BE2C (cell line): ENCODE measurements around the gene TMEM106A.
"Not testable (repeated sequence)": the region's sequence is repeated elsewhere in the genome, so short reads cannot be mapped to it uniquely, and the experiment has no call there.

Experiments
- DNase-seq: peaks from one replicate; pipeline ENCODE4 v3.0.0-alpha.2; 2020
- H3K27me3 ChIP-seq: fragments of 250-450 bp; sonication (Bioruptor Pico); 2 replicates; pipeline ENCODE4 v1.5.1; 2020; ENCODE audit warnings: mild to moderate bottlenecking
- H3K36me3 ChIP-seq: fragments of 250-450 bp; sonication (Bioruptor Pico); 2 replicates; pipeline ENCODE4 v1.5.1; 2020; ENCODE audit warnings: mild to moderate bottlenecking
- H3K4me1 ChIP-seq: fragments of 250-450 bp; sonication (Bioruptor Pico); 2 replicates; pipeline ENCODE4 v1.5.1; 2020
- H3K4me3 ChIP-seq: 2 replicates; pipeline ENCODE4 v1.5.1; 2011; ENCODE audit warnings: low read depth, low read length
- H3K9me3 ChIP-seq: fragments of 250-450 bp; sonication (Bioruptor Pico); 2 replicates; pipeline ENCODE4 v1.5.1; 2020
- CTCF ChIP-seq: IDR thresholded peaks from 2 replicates; pipeline ENCODE4 v1.5.1; 2012; ENCODE audit warnings: mild to moderate bottlenecking, low read depth, low read length

The TMEM106A gene

GRCh38 chr17:43219746-43220380 lies 8.2 kb downstream of the TMEM106A start:
- Histone ChIP-seq H3K27me3 (no peaks in the 10 kb centered on the region), H3K4me1 (no peaks in the 10 kb centered on the region), H3K4me3 (no peak overlapping the region), H3K9me3 (no peaks in the 10 kb centered on the region), H3K36me3 (no peaks in the 10 kb centered on the region)
- no peak for DNase-seq
- no peak for TF ChIP-seq CTCF

GRCh38 chr17:43220511-43221125 lies 8.9 kb downstream of the TMEM106A start:
- TF ChIP-seq CTCF = no peak
- H3K27me3 ChIP-seq = no peaks in the 10 kb centered on the region
- H3K36me3 ChIP-seq = no peaks in the 10 kb centered on the region
- H3K9me3 ChIP-seq = no peaks in the 10 kb centered on the region
- no peaks in the 10 kb centered on the region for H3K4me1 ChIP-seq
- no peak for DNase-seq
- H3K4me3 ChIP-seq = no peak overlapping the region

DNA sequence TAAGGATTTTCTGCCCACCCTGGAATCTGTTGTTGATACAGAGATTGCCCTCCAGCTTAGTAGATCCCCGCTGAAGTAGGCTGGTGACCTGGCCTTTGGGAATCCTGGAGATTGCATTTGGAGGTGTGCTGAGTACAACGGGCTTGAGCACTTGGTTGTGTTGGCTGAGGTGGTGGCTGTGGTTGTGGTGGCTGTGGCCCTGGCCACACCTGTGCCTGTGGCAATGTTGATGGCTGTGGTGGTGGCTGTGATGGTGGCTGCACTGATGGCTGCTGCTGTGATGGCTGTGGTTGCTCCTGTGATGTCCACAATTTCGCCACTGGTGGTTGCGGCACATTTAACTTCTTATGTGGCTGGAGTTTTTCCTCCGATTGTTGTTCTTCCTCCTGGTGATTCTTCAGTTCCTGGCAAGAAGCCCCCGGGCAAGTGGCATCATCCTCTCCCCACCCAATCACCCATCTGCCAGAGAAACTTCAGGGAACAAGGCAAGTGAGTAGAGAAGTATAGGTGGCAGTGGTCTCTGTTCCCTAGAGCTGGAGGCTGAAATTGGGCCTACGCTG lies 12.6 kb downstream of the TMEM106A start:
- no peaks in the 10 kb centered on the region for H3K9me3 ChIP-seq
- no peak for DNase-seq
- no peak for TF ChIP-seq CTCF

GRCh38 chr17:43226393-43226792 lies 14.7 kb downstream of the TMEM106A start:
- Histone ChIP-seq H3K27me3 (no peaks in the 10 kb centered on the region), H3K9me3 (no peaks in the 10 kb centered on the region), H3K36me3 (no peaks in the 10 kb centered on the region), H3K4me1 (no peaks in the 10 kb centered on the region), H3K4me3 (no peak overlapping the region)
- TF ChIP-seq CTCF = no peak
- DNase-seq = no peak

More for the DNA sequence above, 12.6 kb downstream of the TMEM106A start:
- Histone ChIP-seq H3K4me3 (no peak overlapping the region), H3K36me3 (no peaks in the 10 kb centered on the region), H3K27me3 (no peaks in the 10 kb centered on the region), H3K4me1 (no peaks in the 10 kb centered on the region)

DNA sequence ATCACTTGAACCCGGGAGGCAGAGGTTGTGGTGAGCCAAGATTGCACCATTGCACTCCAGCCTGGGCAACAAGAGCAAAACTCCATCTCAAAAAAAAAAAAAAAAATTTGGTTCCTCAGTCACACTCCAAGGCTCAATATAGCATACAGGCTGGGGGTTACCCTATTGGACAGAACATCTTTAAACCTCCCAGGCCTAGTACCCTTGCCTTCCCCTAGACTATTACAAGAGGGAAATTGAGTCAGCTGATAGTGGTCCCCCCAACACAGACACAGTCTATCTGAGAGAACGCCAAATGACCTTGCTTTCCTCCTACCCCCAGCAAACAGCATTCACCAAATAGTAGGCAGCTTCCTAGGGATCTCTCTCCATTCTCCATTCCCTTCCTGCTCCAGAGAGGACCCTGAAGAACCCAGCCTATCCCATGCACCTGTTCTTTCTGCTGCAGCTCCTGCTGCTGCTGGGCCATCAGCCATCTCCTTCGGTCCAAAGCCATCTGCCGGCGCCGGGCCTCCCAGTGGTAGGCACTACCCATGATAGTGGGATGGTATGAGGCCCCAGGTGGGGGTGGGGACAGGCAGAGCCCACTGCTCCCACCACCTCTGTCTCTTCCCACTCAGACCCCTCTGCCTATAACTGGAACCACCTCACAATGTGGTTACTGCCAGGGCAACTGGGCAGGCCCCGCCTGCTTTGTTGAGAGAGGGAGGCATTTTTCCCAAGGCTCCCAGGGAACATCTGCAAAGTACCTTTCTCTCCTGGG lies 16.5 kb downstream of the TMEM106A start, which contains the start of gene CCDC200:
Gene CCDC200 (minus strand): TSS at position 604 of the 763 bp plus-strand sequence. CDS start 69 bp downstream, at position 535.
- not testable (repeated sequence) for H3K4me1 ChIP-seq, H3K27me3 ChIP-seq, H3K36me3 ChIP-seq, H3K9me3 ChIP-seq, DNase-seq, H3K4me3 ChIP-seq

DNA sequence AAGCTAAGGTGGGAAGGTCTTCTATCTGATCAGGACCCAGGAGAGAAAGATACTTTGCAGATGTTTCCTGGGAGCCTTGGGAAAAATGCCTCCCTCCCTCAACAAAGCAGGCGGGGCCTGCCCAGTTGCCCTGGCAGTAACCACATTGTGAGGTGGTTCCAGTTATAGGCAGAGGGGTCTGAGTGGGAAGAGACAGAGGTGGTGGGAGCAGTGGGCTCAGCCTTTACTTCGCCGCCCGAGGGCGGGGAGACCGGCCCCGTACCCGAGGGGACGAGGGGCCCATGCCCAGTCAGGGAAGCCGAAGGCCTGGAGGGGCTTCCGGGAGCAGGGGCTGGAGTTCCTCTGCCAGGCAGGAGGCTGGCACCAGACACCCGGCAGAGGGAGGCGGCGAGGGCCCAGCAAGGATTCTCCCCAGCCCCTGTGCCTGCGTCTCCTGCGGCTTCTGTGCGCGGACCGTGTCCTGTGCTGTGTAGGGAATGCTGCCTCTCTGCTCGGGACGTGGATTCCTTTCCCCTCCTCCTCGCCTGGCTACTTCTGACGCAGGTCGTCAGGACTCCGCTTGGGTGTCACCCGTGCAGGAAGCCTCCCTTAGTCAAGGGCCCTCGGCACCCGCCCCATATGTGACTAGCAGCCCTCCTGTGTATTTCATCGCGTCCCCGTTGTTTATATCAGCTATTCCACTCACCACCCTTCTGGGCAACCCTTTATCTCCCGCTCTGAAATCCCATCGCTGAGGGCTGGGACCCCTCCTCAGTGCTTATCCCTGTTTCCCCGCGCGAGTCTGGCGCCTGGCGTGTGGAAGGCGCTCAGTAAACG lies 19.7 kb downstream of the TMEM106A start:
- not testable (repeated sequence) for H3K9me3 ChIP-seq, H3K36me3 ChIP-seq, DNase-seq, H3K4me1 ChIP-seq, H3K27me3 ChIP-seq, H3K4me3 ChIP-seq

GRCh38 chr17:43232021-43232699 lies 20.5 kb downstream of the TMEM106A start:
- peak; percentile 36 for DNase-seq
- H3K4me3 ChIP-seq, H3K4me1 ChIP-seq: not testable (repeated sequence)

GRCh38 chr17:43233263-43233662 lies 21.6 kb downstream of the TMEM106A start:
- not testable (repeated sequence) for H3K9me3 ChIP-seq, H3K27me3 ChIP-seq, H3K4me3 ChIP-seq, DNase-seq, H3K36me3 ChIP-seq, H3K4me1 ChIP-seq

More at GRCh38 chr17:43232021-43232699, 20.5 kb downstream of the TMEM106A start:
- not testable (repeated sequence) for H3K27me3 ChIP-seq, H3K36me3 ChIP-seq, H3K9me3 ChIP-seq

- not testable (repeated sequence) for H3K27me3 ChIP-seq, H3K9me3 ChIP-seq, H3K4me3 ChIP-seq, DNase-seq, H3K36me3 ChIP-seq, H3K4me1 ChIP-seq
Observed at GRCh38 chr17:43233877-43234276, 22.2 kb downstream of the TMEM106A start, which contains the start of gene RNU2-1. RNU2-1 (minus strand) TSS chr17:43233977.

- H3K36me3 ChIP-seq, H3K27me3 ChIP-seq, H3K4me3 ChIP-seq, DNase-seq, H3K4me1 ChIP-seq, H3K9me3 ChIP-seq: not testable (repeated sequence)
Observed at GRCh38 chr17:43239597-43239996, 27.9 kb downstream of the TMEM106A start.
